Measurements from ENCODE around the gene TFB1M.
"Not testable (repeated sequence)": the region's sequence is repeated elsewhere in the genome, so short reads cannot be mapped to it uniquely, and the experiment has no call there.

The TFB1M gene

DNA sequence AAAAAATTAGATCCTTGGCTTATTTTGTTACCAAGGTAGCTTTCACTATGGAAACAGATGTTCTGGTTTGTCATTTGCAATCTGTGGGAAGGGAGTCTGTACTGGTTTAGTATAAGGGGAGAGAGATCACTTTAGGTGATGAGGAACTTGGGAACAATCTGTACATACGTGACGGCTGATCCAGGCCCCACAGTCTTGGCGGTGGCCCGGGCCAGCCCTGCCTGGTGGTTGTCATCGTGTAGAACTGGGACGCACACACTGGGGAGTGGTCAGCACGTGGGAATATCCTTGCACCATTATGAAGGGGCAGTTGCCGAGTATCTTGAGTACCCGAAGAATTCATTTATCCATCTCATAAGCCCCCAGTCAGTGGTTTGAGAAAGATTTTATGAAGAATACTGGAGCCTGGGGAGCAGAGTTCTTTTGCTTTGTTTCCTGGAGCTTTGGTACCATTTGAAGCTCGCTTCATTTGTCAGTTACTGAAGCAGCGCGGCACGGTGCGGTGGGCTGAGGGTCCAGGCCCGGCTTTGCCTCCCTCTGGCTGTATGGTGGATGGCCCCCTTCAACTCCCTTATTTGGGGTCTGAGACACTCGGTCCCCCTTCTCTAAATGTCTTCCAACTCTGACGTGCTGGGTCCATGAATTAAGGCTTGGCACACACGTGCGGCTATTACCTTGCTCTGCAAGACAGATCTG, 73.2 kb downstream of the TFB1M start:
- DNase-seq (ENCODE audit: low read depth in 2 of 2): no peak

DNA sequence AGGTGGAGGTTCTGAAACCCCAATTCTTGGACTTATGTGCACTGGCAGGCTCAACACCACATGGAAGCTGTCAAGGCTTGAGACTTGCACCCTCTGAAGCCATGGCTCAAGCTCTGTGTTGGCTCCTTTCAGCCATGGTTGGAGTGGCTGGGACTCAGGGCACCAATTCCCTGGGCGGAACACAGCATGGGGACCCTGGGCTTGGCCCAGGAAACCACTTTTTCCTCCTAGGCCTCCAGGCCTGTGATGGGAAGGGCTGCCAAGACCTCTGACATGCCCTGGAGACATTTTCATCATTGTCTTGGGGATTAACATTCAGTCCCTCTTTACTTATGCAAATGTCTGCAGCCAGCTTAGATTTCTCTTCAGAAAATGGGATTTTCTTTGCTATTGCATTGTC, 76.7 kb downstream of the TFB1M start:
- DNase-seq (ENCODE audit: low read depth in 2 of 2): no peak

DNA sequence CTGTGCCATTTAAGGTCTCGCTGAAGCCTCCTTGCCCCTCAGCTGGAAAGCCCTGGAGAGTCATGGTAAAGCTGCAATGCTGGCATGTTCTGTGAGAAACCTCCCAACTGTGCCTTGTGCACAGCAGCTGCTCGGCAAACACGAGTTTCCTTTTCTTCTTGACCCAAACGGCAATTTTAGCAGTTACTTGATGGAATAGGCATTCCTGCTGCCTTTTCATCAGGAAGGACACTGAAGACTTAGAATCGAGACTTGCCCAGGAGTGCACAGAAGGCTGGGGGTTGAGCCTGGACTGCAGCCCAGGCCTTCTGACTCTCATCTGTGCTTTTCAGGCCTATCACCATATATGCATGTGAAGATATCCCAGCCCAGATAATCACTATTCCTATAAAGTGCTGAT, 79.2 kb downstream of the TFB1M start:
- DNase-seq (ENCODE audit: low read depth in 2 of 2): no peak

DNA sequence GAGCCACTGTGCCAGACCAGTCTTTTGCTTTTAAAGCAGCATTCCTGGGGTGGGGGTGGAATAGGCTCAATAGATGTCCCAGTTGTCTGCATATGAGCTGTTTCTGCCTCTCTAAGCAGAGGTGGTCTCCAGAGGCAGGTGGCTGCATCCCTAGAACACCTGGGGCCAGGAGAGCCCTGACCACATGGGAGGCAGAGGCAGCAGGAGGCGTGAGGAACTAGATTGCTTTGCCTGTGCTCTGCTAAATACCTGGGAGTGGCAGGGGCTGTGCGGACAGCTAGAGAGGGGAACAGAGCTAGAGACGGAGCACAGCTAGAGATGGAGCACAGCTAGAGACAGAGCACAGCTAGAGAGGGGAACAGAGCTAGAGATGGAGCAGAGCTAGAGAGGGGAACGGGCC, 79.6 kb downstream of the TFB1M start:
- no peak for DNase-seq (ENCODE audit: low read depth in 2 of 2)

DNA sequence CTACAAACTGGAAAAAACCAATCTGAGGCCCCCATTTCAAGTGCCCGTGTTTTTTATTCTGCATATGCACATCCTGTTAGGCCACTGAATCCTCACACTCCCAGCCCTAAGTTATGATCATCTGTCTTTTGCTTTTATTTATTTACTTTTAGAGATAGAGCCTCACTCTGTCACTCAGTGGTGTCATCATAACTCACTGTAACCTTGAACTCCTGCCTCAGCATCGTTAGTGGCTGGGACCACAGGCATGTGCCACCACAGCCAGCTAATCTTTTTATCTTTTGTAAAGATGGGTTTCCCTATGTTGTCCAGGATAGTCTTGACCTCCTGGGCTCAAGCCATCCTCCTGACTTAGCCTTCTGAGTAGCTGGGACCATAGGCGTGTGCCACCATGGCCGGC, 80.1 kb downstream of the TFB1M start:
- no peak for DNase-seq (ENCODE audit: low read depth in 2 of 2)

DNA sequence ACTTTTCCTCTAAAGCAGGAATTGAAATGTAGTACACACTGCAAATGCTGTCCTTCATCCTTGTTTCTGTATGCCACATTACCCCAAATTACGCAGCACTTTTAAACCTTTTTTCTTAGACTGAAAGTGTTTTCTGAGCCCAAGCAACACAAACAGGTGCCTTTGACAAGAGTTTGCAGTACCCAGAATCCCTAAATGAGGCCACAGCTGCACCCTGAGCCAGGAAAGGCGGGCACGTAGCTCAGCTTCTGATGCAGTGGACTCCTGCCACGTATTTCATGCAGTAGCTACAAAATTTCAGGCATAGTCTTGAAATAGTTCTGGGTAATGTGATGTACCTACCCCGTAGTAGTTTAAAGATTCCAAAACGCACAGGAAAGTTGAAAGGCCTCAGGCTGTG, 81.4 kb downstream of the TFB1M start:
- no peak for DNase-seq (ENCODE audit: low read depth in 2 of 2)

DNA sequence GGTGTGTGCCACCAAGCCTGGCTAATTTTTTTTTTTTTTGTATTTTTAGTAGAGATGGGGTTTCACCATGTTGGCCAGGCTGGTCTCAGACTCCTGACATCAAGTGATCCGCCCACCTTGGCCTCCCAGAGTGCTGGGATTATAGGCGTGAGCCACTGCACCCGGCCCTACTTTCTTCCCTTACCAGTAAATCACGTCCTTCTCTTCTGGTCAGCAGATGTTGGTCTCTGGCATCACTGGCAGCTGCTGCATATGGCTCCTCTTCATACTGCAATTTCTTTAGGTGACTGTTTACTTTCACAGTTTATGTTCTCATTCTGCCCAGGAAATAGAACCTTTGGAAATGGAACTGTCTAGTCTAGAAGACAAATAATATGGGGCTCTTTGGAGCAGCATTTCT, 83.3 kb downstream of the TFB1M start:
- not testable (repeated sequence) for DNase-seq (ENCODE audit: low read depth in 2 of 2)

DNA sequence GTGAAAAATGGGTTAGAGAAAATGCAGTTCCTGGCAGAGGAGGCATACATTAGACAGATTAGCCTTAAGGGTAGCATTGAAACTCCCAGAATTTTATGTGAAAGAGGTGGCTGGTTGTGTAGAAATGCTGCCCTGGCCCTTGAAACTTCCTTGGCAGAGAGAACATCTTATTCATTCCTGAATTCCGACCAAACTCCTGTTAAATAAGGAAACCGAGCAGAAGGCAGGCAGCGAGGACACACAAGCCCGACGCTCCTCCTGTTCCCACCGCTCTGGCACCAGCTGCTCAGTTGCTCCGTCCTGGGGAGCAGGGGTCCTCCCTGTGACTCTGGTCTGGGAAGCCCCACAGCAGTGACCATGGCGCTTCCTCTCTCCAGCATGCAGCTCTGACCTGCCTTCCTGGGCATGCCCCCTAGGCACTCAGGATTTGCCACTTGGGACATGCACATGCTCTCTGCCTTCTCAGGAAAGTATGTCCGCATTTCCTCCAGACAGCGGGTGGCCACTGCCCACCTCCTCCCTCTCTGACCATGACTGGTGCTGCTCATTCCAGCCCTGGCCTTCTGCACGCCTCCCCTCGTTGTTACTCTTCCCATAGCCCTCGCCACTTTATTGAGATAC, 85.6 kb downstream of the TFB1M start:
- no peak for DNase-seq (ENCODE audit: low read depth in 2 of 2)

DNA sequence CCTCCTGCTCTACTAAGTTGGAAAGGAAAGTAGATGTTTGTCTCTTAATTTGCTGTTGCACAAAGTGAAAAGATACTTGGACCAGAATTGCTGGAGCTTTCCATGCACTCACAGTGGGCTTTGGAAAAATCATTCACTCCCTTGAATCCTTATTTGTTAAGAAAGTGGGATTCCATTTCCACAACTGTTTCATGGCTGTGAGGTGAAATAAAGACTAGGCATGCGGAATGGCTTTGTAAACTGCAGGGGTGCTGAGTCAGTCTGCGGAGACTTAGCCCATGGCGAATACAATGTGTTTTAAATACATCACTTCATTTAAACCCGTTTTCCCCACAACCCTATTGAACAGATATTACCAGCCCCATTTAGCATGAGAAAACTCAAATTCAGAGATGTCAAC, 87.2 kb downstream of the TFB1M start:
- no peak for DNase-seq (ENCODE audit: low read depth in 2 of 2)

DNA sequence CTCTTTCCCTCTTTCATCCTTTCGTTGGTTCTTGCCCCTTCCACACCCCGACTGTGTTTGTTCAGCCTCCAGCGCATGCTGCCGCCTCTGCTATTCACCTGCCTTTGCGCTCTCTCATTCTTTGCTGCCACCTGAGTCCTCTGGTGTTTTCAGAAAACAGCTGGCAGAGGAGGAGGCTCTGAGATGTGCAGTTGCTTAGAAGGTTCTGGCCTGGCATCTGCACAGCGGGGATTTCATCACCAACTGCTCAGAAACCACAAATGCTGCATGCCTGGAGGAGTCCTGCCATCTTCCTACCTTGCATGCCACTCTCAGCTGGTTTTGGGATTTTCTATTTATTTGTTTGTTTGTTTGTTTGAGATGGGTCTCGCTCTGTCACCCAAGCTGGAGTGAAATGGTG, 89.7 kb downstream of the TFB1M start:
- no peak for DNase-seq (ENCODE audit: low read depth in 2 of 2)

DNA sequence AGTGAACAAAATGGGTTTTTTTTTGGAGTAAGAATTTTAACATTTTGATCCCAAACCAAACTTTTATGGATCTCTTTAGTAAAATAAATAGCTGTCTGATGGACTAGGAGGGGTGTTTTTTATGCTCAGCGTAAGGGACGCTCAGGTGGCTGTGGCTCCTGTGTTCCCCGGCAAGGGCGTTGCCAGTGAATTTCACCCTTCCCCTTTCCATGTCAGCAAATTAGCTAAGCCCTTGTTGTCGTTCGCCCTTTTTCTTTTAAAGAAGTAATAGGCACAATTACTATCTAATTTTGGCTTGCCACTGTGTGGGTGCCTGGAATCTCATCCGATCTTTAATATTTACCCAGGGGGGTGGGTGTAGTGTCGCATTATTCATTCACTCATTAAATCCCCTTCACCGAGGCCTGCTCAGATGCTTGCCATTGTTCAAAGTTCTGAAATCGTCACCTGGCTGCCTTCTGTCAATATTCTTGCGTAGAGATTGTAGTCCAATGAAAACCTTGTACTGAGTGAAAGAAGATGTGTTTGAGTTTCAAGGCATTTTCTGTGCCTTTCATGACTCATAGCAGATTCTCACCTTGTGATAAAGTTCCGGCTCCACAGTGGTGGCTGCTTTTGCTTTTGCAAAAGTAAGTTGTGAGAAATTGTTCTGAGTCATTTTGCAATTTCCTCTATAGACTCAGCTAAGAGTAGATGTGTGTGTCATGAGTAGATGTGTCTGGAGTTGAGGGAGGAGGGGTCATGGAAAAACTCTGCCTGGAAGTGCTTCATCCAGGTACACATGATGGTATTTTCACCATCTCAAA, 90.4 kb downstream of the TFB1M start:
- DNase-seq (ENCODE audit: low read depth in 2 of 2): peak in 1 of 2 donors; percentile 16

DNA sequence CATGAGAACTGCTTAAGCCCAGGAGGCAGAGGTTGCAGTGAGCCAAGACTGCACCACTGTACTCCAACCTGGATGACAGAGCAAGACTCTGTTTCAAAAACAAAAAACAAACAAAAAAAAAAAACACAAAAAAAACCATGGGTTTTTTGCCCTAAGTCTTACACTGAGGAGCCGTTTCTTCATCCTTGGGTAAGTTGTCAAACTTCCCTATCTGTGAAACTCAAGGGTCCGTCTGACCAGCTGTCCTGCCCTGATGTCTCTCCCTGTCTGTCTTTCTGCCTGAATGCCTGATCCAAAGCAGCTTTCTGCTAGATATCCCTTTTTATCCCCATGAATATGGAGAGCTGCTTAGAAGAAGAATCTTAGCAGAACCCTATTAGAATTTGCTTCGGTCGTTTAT, 91.8 kb downstream of the TFB1M start:
- DNase-seq (ENCODE audit: low read depth in 2 of 2): no peak

DNA sequence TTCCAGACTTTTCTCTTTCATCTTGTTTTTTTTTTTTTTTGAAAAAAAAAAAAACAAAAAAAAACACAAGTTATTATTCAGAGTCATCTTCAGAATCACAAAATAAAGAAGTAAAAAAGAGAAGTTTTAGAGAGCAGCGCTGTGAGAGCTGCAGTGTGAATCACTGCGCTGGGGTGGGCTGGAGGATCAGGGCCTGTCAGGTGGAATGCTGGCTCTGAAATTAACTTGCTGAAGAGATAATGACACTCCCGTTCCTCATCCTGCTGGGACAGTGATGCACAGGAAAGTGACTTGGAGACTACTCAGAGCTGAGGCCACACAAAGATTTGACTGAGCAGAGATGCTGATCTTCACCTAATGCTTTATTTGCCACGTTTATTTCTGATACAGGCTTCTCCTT, 93.2 kb downstream of the TFB1M start:
- no peak for DNase-seq (ENCODE audit: low read depth in 2 of 2)

DNA sequence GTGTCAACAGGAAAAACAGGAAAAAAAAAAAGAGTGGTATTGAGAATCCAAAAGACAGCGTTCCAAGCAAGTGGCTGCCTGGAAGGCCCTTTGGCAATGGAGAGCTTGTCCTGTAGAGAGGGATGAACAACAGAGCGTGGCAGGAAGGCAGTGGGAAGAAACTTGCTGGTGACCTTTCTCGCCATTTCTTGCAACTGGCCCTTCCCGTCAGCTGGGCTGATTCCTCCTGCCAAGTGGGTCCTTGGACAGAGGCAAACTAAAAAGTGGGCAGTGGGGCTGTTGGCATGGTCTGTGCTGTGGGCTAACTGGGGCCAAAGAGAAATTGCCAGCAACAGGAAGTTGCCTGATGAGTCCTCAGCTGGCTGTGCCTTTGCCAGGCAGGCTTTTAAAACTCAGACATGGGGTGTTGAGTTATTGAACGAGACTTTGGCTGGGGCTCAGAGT, 94.4 kb downstream of the TFB1M start:
- DNase-seq (ENCODE audit: low read depth in 2 of 2): no peak

DNA sequence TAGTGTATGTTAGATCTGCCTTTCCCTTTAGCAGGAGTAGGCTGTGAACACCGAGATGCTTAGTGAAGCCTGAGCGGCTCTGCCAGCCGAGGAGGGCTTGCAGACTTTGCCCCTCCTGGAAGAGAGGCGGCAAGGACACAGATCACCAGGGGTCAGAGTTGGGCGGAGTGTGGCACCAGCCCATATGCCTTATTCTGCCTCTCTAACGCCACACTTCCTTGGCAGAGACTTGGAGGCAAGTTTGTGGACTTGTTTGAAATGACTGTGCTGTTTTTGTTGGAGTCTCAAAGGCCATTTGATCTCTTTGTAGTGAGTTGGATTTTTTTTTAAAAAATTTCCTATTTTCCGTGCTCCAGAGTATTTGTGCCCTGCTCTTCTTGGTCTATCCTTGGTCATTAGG, 95.0 kb downstream of the TFB1M start:
- DNase-seq (ENCODE audit: low read depth in 2 of 2): no peak

DNA sequence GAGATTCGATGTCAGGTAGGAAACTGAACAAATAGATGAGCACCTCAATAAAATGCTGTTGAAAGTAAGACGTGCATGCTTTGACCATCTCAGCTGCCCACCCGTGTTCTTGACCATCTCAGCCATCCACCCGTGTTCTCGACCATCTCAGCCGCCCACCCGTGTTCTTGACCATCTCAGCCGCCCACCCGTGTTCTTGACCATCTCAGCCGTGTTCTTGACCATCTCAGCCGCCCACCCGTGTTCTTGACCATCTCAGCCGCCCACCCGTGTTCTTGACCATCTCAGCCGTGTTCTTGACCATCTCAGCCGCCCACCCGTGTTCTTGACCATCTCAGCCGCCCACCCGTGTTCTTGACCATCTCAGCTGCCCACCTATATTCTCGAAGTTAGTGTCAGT, 95.6 kb downstream of the TFB1M start:
- not testable (repeated sequence) for DNase-seq (ENCODE audit: low read depth in 2 of 2)

DNA sequence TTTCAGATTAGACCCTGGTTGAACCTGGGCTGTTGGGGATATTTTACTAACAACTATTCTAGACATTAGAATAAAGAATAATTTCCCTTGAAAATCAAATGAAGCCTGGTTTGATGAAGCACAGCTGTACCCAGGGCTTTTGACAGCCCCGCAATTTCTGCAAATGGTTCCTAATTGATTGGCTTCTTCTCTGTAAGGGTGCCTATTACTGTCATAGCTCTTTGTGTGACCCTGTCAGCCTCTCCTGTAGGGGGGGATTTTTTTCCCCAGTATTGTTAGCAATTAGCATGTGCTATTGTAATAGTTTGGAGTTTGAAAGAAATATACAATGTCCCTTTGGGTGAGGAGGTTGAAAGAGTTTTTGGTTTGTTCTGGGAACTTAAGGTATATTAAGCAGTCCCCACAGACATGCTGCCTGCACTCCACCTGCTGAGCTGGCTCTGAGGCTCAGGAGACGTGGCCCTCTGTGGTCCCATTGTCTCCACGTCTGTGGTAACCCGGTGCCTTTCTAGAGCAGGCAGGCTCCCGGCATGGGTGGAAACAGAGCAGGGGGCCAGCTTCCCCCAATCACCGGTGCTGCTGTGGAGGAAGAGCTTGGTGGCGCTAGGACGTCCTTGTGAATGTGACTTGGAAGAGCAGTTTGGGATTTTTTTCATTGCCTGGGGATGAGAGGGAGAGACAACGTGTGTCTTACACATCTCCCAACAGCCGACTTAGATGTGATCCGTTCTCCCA, 97.8 kb downstream of the TFB1M start:
- no peak for DNase-seq (ENCODE audit: low read depth in 2 of 2)

DNA sequence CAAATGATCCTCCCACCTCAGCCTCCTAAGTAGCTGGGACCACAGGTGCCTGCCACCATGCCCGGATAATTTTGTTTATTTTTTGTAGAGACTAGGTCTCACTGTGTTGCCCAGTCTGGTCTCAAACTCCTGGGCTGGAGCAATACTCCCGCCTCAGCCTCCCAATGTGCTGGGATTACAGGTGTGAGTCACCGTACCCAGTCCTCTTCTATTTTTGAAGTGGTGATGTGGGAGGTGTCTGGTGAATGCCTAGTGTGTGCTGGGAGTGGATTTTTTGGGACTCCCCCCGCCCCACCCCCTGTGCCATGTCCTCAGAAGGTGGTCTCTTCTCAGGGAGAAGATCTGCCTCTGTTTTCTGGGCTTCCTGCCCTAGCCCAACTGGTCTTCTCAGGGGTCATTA, 98.4 kb downstream of the TFB1M start:
- no peak for DNase-seq (ENCODE audit: low read depth in 2 of 2)

DNA sequence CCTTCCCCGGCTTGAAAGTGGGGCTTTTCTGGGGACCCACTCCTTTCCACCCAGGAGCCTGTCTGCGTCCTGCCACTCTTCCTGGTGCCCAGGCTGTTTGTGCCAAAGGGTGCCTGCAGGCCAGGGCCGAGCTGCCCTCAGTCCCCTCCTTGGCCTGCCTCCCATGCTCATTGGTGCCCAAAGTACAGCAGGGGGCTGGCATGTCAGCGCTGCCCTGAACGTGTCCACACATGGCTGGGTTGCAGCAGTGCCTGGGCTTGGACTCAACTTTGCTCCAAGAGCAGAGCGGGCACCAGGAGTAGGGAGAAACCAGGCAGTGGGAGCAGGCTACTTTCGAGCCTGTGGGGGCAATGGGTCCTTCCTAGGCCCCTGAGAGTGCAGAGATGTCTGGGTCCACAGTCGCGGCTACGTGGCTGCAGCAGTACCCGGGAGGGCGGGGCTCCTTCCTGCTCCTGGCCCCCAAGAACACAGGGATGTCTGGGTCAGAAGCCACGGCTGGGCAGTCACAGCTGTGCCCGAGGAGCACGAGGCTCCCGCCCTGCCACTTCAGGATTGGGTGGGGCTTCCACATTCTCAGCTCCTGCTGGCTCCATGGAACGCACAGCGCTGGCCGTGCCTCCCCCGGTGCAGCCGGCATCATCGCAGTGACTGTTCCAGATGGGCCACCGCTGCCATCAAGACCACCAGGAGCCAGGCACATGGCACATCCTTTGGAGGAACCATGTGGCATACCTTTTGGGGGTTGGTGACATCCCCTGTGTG, 100.5 kb downstream of the TFB1M start:
- DNase-seq (ENCODE audit: low read depth in 2 of 2): no peak

DNA sequence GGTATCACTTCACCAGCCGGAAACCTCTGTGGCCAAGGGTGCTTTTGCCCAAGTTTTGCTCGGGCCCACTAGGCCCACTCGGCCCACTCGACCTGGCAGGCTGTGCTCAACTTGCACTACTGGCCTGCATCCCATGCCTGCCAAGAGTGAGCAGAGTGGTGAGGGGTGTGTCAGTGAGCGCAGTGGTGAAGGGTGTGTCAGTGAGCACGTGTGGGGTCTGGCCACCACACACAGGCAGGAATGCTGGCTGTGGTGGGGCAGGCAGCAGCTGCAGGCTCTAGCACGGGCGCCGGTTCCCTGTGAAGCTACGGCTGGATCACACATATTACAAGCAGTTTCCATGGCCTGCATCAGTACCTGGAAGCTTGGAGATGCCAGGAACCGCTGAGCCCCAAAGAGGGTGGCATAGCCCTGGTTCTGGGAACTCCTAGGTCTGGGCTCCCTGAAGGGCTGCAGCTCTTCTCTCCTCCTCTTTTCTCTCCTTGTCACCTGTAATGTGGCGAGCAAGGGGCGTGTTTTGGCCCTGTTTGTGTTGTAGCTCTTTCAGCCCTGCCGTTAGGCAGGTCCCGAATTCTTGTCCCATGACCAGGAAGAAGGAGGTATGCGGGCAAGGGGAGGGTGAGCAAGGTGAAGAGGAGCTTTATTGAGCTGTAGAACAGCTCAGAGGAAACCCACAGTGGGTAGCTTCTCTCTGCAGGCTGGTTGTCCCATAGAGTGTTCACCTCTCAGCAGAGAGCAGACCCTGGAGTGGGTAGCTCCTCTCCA, 101.5 kb downstream of the TFB1M start:
- no peak for DNase-seq (ENCODE audit: low read depth in 2 of 2)

DNA sequence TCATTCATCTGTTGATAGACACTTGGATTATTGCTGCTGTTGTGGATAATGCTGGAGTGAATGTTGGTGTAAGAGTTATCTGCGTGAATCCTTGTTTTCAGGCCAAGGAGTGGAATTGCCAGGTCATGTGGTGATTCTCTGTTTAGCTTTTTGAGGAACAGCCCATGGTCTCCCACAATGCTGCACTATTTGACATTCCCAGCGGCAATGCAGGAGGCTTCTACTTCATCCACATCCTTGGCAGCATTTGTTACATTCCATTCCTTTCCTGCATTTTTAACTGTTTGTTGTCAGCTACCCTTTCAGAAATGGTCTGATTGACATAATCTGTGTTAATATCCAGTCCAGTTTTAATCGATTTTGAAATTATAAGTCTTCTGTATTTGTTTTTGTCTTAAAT, 102.2 kb downstream of the TFB1M start:
- DNase-seq (ENCODE audit: low read depth in 2 of 2): no peak
